Measurements from ENCODE around the gene LMNTD1. TPM values are rescaled to one million over a fixed set of nuclear protein-coding genes. Genes with fewer than 3 reads are reported as not detected.

LMNTD1 gene
- total RNA-seq, 2 experiments from 2014 or later = not detected

DNA sequence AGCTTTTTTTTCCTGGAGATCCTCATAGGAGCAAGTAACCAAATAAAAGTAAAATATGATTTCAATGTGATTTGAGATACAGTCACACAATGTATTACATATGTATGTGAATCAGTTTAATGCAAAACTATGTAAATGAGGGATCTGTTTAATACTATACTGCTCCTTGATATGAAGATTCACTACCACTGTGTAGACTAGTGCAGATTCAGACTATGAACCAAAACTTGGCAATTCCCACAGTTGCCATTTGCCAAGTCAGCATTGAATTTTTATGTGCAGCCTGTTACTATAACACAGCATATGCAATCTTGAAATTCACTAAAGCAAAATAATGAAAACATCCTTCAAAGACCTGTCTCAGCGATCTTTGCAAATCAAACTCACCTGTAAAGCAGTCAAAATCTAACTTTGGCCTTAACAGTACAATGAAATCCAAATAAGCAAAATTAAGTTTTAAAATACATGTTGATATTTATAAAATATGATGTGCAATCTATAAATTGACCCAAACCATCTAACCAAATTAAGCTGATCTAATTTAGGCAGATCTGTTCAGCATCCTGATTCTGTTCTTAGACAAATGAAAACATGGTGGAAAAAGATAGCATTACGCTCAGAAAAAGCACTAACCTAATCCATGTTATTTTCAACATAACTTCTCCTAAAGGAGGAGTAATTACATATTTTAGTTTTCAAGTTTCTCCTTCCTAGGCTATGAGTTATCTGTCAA is 25.5 kb upstream of the LMNTD1 start:
- DNase-seq = no peak

DNA sequence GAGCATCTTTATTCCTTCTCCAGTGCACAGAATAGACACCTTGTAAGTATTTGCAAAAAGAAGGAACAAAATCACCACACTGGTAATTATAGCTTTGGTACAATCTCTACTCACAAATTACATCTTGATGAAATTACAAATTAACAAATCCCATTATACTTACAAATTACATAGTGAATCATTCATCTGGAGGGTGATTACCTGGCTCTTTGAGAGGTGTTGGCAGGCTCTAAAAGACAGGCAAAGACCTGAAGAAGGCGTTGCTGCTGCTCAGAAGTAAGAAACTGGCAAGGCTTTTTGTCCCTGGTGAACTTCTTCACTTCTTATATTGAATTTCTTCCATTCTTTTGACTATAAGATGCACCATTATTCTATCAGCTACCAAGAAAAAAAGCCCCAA is 21.7 kb upstream of the LMNTD1 start:
- H3K27ac Mint-ChIP-seq = no peak overlapping the region
- peaks cover 2% of the 10 kb centered on the region for H3K9me3 Mint-ChIP-seq
- POLR2A ChIA-PET = no interaction called here
- DNase-seq (no peak), ATAC-seq (ENCODE audit: low read depth) (no peak)
- peaks cover 2% of the 10 kb centered on the region for H3K36me3 Mint-ChIP-seq
- H3K4me1 Mint-ChIP-seq = no peaks in the 10 kb centered on the region
- H3K4me3 Mint-ChIP-seq = no peak overlapping the region
- H3K27me3 Mint-ChIP-seq = no peaks in the 10 kb centered on the region

More for the DNA sequence above, 25.5 kb upstream of the LMNTD1 start:
- peaks cover 2% of the 10 kb centered on the region for H3K36me3 Mint-ChIP-seq
- POLR2A ChIA-PET = no interaction called here
- no peak for ATAC-seq (ENCODE audit: low read depth)
- peaks cover 2% of the 10 kb centered on the region for H3K9me3 Mint-ChIP-seq
- no peak overlapping the region for H3K27ac Mint-ChIP-seq
- no peaks in the 10 kb centered on the region for H3K4me1 Mint-ChIP-seq
- no peaks in the 10 kb centered on the region for H3K27me3 Mint-ChIP-seq
- H3K4me3 Mint-ChIP-seq = no peak overlapping the region

DNA sequence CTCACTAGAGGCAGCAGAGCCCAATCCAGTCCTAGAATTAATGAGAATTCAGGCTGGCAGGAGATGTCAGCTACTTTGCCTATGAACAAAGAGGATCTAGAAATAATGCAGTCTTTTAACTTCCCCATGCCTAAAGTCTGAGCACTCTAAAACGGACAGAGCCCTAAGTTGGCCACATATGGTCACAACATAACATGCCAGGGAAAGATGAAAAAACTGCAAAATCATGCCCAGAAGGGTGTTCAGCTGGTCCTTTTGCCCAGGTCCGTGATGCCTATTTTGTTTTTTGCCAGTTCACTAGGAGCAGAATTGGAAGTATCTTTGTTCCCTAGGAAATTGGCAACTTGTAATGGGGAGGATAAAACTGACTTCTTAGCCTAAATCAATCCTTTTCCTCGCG is 20.3 kb upstream of the LMNTD1 start:
- ATAC-seq (ENCODE audit: low read depth) (no peak), DNase-seq (no peak)
- H3K4me1 Mint-ChIP-seq = no peaks in the 10 kb centered on the region
- H3K4me3 Mint-ChIP-seq = no peak overlapping the region
- POLR2A ChIA-PET = no interaction called here
- H3K36me3 Mint-ChIP-seq = peaks cover 2% of the 10 kb centered on the region
- no peaks in the 10 kb centered on the region for H3K27me3 Mint-ChIP-seq
- H3K9me3 Mint-ChIP-seq = peaks cover 2% of the 10 kb centered on the region
- no peak overlapping the region for H3K27ac Mint-ChIP-seq

DNA sequence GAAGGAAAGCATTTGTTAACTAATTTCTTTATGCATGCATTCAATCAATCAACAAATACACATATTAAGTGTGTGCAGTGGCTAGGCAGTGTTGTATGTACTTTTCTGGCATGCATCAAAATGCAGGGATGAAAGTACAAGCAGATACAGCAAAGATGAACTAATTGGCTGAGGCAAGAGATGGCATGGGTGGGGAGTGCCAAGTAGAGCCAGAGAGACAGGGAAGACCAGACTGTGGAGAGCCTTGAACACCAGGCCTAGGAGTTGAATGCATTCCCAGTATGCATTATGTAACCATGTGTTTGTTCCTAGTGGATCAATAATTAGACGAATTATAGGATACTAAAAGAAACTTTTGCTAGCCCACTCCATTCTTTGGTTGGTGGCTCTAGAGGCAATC is 17.3 kb upstream of the LMNTD1 start:
- no peak overlapping the region for H3K4me3 Mint-ChIP-seq
- POLR2A ChIA-PET = no interaction called here
- no peaks in the 10 kb centered on the region for H3K4me1 Mint-ChIP-seq
- no peak for ATAC-seq (ENCODE audit: low read depth)
- DNase-seq = no peak
- no peaks in the 10 kb centered on the region for H3K27me3 Mint-ChIP-seq
- H3K27ac Mint-ChIP-seq = no peak overlapping the region
- H3K9me3 Mint-ChIP-seq = peaks cover 2% of the 10 kb centered on the region
- H3K36me3 Mint-ChIP-seq = no peaks in the 10 kb centered on the region

DNA sequence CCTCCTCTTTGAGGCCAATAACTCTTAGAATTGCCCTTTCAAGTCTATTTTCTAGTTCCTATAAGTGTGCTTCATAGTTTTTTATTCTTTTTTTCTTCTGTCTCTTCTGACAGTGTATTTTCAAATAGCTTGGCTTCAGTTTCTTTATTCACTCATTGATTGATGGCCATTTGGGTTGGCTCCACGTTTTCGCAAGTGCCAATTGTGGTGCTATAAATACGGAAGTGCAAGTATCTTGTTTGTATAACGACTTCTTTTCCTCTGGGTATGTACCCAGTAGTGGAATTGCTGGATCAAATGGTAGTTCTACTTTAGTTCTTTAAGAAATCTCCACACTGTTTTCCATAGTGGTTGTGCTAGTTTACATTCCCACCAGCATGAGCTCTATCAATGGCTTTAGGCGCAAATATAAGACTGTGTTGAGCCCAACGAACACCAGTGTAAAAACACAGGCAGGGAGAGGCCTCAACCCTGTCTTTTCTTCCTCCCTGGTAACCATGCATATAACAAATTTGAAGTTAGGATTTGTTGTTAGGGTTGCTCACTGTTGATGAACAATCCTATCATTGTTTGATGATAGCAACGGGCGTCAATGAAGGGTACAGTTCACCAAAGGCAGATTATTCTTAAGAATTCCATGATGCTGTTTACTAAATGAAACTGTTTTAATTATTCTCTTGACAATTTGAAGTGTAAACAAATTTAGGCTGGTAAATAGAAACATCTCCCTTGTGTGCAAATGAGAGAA is 13.3 kb upstream of the LMNTD1 start:
- Mint-ChIP-seq H3K4me3 (no peak overlapping the region), H3K36me3 (peaks cover 1% of the 10 kb centered on the region), H3K4me1 (no peaks in the 10 kb centered on the region), H3K9me3 (peaks cover 2% of the 10 kb centered on the region), H3K27ac (no peak overlapping the region), H3K27me3 (peaks cover 2% of the 10 kb centered on the region)
- ATAC-seq (ENCODE audit: low read depth) = no peak
- no peak for DNase-seq
- POLR2A ChIA-PET = no interaction called here

DNA sequence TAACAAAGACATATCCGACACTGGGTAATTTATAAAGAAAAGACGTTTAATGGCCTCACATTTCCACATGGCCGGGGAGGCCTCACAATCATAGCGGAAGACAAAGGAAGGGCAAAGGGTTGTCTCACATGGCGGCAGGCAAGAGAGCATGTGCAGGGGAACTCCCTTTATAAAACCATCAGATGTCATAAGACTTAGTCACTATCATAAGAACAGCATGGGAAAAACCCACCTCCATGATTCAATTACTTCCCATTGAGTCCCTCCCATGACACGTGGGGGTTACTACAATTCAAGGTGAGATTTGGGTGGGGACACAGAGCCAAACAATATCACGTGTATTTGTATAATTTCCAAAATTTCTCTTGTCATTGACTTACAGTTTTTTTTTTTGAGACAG is 5.5 kb upstream of the LMNTD1 start:
- Mint-ChIP-seq H3K36me3 (no peaks in the 10 kb centered on the region), H3K4me3 (no peak overlapping the region), H3K4me1 (no peaks in the 10 kb centered on the region), H3K27ac (no peak overlapping the region), H3K9me3 (peaks cover 5% of the 10 kb centered on the region), H3K27me3 (peaks cover 4% of the 10 kb centered on the region)
- POLR2A ChIA-PET = no interaction called here
- ATAC-seq (ENCODE audit: low read depth) (no peak), DNase-seq (no peak)

DNA sequence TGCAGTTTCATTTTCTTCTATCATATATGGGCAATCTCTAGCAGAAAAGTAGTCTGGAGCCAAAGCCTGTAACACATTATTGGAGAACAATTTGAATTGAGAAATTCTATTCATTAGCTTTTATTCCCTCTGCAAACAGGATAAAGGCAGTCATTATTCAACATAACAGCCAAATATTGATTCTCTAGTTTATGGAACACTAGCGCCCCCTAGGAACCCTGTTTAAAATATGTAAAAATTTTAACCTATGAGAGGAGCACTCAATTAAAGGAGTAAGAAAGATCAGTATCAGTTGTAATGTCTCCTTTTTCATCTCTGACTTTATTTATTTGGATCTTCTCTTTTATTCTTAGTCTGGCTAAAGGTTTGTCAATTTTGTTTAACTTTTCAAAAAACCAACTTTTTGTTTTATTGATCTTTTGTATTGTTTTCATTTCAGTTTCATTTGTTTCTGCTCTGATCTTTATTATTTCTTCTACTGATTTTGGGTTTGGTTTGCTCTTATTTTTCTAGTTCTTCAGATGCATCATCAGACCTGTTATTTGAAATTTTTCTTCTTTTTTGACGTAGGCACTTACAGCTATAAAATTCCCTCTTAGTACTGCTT is 4.8 kb upstream of the LMNTD1 start:
- DNase-seq (no peak), ATAC-seq (ENCODE audit: low read depth) (no peak)
- H3K4me3 Mint-ChIP-seq = no peak overlapping the region
- H3K4me1 Mint-ChIP-seq = no peaks in the 10 kb centered on the region
- POLR2A ChIA-PET = no interaction called here
- peaks cover 5% of the 10 kb centered on the region for H3K9me3 Mint-ChIP-seq
- no peak overlapping the region for H3K27ac Mint-ChIP-seq
- H3K27me3 Mint-ChIP-seq = peaks cover 4% of the 10 kb centered on the region
- no peaks in the 10 kb centered on the region for H3K36me3 Mint-ChIP-seq

DNA sequence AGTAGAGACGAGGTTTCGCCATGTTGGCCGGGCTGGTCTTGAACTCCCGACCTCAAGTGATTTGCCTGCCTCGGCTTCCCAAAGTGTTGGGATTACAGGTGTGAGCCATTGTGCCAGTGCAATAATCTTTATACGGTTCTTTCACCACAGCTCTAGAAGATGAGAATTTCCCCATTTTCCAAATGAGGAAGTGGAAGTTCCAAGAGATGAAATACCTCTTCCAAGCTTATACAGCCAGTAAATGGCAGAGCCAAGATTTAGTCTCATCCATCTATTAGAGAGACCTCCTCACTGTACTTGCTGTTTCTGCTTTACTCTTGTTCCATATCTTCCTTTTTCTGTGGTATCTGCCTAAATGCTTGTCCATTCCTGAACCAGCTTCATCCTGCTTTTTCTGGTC is 3.1 kb upstream of the LMNTD1 start:
- no peak overlapping the region for H3K4me3 Mint-ChIP-seq
- H3K27me3 Mint-ChIP-seq = peaks cover 2% of the 10 kb centered on the region
- ATAC-seq (ENCODE audit: low read depth) = no peak
- DNase-seq = no peak
- H3K27ac Mint-ChIP-seq = no peak overlapping the region
- no peaks in the 10 kb centered on the region for H3K36me3 Mint-ChIP-seq
- H3K4me1 Mint-ChIP-seq = no peaks in the 10 kb centered on the region
- H3K9me3 Mint-ChIP-seq = peaks cover 2% of the 10 kb centered on the region
- POLR2A ChIA-PET = no interaction called here

DNA sequence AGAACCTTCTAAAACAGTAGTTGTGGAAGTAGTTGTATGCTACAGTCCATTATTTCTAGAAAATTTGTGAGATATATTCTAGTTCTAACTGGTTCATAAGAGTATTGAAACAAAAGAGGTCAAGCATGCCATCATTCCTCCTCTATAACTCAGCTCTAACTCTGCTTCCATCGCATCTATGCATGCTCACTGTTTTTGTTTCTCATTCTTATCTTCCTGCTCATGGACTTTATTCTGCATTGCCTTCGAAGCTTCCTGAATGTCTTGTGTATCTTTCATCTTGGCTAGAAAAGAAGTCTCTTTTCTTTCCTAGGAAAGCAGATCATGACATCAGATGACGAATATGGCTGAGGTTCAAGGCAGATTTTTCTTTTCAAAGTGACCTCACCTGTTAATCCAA is 402 bp downstream of the LMNTD1 start:
- H3K4me3 Mint-ChIP-seq = no peak overlapping the region

DNA sequence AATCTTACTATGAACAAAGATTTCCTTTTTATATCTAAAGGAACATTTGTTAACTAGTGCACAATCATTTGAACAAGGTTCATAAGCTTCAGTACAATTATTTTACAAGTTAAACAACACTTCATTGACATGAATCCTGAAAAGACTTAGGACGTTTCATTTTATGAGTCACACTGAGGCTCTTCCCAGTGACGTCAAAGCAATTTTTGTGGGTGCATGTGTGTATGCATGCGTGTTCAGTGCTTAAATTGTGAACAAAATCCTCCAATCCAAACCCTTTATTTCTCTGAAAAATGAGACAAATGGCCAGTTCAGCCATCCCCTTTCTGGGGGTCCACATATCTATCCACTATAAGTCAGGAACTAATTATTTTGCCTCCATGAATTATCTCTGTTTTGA is 2.9 kb downstream of the LMNTD1 start:
- no peaks in the 10 kb centered on the region for H3K4me1 Mint-ChIP-seq
- DNase-seq (no peak), ATAC-seq (ENCODE audit: low read depth) (no peak)
- H3K27ac Mint-ChIP-seq = no peak overlapping the region
- H3K4me3 Mint-ChIP-seq = no peak overlapping the region
- H3K36me3 Mint-ChIP-seq = no peaks in the 10 kb centered on the region
- H3K27me3 Mint-ChIP-seq = peaks cover 5% of the 10 kb centered on the region
- POLR2A ChIA-PET = no interaction called here
- peaks cover 2% of the 10 kb centered on the region for H3K9me3 Mint-ChIP-seq

More for the DNA sequence above, 402 bp downstream of the LMNTD1 start:
- H3K27ac Mint-ChIP-seq = no peak overlapping the region
- DNase-seq (no peak), ATAC-seq (ENCODE audit: low read depth) (no peak)
- H3K27me3 Mint-ChIP-seq = peaks cover 4% of the 10 kb centered on the region
- H3K9me3 Mint-ChIP-seq = no peaks in the 10 kb centered on the region
- H3K36me3 Mint-ChIP-seq = no peaks in the 10 kb centered on the region
- POLR2A ChIA-PET = no interaction called here
- H3K4me1 Mint-ChIP-seq = no peaks in the 10 kb centered on the region

DNA sequence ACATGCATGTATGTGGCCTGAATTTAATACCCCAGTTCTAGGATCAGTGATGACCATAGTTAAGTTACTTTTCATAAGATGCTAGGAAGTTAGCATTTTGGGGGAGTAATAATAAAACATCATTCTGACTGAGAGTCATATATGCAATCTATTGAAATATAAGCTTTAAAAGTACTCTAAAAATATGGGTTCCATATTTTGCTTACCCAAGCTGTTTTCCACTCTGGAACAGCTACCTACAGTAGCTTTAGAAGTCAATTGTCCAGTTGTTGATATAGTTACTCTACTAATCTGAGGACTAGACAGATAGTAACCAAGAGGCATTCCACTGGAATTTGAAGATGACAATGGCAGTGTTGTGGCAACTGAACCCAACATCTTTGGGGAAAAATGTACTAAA is 4.0 kb downstream of the LMNTD1 start:
- ATAC-seq (ENCODE audit: low read depth) = no peak
- POLR2A ChIA-PET = no interaction called here
- H3K27ac Mint-ChIP-seq = no peak overlapping the region
- no peaks in the 10 kb centered on the region for H3K4me1 Mint-ChIP-seq
- DNase-seq = no peak
- no peak overlapping the region for H3K4me3 Mint-ChIP-seq
- H3K36me3 Mint-ChIP-seq = no peaks in the 10 kb centered on the region
- peaks cover 5% of the 10 kb centered on the region for H3K27me3 Mint-ChIP-seq
- H3K9me3 Mint-ChIP-seq = peaks cover 2% of the 10 kb centered on the region

DNA sequence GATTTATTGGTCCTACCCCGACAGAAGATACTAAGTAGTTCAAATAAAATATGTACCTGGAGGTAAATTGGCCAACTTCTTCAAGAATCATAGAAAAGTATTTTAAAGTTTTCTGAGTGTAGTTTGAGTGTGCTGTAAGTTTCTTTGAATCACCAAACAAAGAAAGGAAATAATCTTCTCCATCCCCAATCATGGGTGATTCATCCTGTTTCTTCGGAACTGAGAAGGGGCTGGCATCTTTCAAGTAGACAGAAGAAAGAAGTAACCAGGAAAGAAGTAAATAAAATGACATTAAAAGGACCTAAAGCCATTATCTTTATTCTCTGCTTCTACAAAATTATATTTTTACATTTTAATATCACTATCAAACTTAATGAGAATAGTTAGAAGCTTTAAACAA is 6.8 kb downstream of the LMNTD1 start:
- Mint-ChIP-seq H3K4me3 (no peak overlapping the region), H3K27me3 (peaks cover 5% of the 10 kb centered on the region), H3K36me3 (no peaks in the 10 kb centered on the region), H3K27ac (no peak overlapping the region), H3K9me3 (peaks cover 2% of the 10 kb centered on the region), H3K4me1 (no peaks in the 10 kb centered on the region)
- no peak for DNase-seq
- POLR2A ChIA-PET = no interaction called here
- no peak for ATAC-seq (ENCODE audit: low read depth)

DNA sequence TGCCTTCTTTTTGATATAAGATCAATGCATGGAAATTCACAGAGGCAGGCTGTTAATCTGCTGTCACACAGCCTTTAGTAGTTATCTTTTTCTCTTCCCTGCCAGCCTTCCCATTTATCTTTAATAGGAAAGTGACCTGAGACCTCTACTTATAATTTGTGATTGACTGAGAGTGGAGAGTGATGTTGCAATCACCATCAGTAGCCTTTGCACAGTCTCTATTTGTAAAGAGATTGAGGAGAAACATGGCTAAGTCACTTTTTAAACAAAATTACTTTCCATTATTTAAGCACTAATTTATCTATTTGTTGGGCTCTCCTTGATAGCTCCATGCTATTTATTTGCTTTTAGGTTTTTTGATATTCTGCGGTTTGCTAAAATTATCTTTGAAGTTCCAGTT is 19.9 kb downstream of the LMNTD1 start:
- H3K4me1 Mint-ChIP-seq = no peaks in the 10 kb centered on the region
- no peak overlapping the region for H3K27ac Mint-ChIP-seq
- peaks cover 2% of the 10 kb centered on the region for H3K9me3 Mint-ChIP-seq
- DNase-seq = no peak
- no peaks in the 10 kb centered on the region for H3K27me3 Mint-ChIP-seq
- POLR2A ChIA-PET = no interaction called here
- no peak for ATAC-seq (ENCODE audit: low read depth)
- H3K36me3 Mint-ChIP-seq = no peaks in the 10 kb centered on the region
- no peak overlapping the region for H3K4me3 Mint-ChIP-seq

DNA sequence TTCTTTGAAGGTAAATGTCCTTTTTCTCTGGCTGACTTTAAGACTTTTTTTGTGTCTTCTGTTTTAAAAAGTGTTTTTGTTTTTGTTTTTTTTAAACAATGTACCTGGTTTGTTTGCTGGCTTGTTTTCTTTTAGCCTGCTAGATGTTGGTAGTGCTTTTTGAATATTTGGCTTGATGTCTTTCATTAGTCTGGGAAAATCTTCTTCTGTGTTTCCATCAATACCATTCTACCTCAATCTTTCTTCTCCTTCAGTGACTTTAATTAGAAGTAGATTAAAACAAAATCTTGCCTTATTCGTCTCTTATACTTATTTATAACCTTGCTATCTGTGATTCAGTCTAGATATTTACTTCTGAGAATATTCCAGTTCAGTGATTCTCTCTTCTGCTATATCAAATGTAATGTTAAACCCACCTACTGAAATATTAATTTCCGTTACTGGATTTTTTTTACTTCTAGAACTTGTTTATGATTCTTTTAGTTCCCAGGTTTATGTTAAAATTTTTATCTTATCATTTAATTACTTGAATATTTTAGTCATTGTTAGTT is 21.5 kb downstream of the LMNTD1 start:
- Mint-ChIP-seq H3K4me1 (no peaks in the 10 kb centered on the region), H3K4me3 (no peak overlapping the region), H3K27me3 (no peaks in the 10 kb centered on the region), H3K36me3 (no peaks in the 10 kb centered on the region), H3K9me3 (peaks cover 2% of the 10 kb centered on the region), H3K27ac (no peak overlapping the region)
- ATAC-seq (ENCODE audit: low read depth) (no peak), DNase-seq (no peak)
- POLR2A ChIA-PET = no interaction called here

Measured in activated naive CD8-positive, alpha-beta T cell treated with anti-CD3 and anti-CD28 coated beads, Interleukin-2, amount 10 ng/mL, durations not matched to agents 7 days and 5 days (primary cell).